HG03175 (cell line): ENCODE results near the gene LHX3.

ENCODE experiments used
- ATAC-seq: cut with Tn5 transposase; IDR thresholded peaks from one replicate; pipeline ENCODE4 v1.9.1; 2021; ENCODE audit warnings: mild to moderate bottlenecking, moderate library complexity; ENCODE audit not compliant: unreplicated experiment

Gene LHX3

DNA sequence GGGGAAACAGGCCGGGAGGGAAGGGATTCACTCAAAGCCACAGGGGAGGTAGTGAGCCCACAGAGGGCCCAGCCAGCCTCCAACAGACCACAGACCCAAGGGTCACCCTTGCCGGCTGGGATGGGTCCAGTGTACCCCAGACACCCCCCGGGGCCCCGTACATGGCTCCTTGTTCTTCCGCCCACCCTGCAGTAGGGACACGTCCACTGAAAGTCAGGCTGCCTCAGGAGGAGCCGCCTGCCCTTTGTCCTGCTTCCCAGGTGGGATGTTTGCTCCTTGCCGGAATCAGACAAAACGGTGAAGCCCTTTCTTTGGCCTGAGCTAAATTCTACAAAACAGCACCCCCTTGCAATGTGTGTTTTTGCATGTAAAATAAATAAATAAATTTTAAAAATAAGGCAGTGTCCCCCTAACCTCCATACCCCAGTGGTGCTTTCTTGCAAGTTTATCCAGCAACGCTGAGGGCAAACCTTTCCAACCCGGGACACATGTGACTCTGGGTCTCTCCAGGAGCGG, 25.8 kb downstream of the LHX3 start:
- ATAC-seq = no peak

DNA sequence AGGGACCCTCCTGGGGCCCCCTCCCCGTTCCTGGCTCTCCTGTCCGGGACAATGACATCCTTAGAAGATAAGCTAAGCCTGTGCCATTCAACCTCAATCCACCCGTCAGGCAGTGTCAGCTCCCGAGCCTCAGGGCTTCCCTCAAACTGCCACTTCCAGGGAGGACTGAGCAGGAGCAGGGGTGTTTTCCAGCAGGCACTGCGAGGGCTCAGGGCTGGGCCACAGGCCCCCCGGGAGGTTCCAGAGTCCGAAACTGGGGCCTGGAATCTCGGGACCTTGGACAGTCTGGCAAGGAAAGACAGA, 26.2 kb downstream of the LHX3 start:
- ATAC-seq = no peak

DNA sequence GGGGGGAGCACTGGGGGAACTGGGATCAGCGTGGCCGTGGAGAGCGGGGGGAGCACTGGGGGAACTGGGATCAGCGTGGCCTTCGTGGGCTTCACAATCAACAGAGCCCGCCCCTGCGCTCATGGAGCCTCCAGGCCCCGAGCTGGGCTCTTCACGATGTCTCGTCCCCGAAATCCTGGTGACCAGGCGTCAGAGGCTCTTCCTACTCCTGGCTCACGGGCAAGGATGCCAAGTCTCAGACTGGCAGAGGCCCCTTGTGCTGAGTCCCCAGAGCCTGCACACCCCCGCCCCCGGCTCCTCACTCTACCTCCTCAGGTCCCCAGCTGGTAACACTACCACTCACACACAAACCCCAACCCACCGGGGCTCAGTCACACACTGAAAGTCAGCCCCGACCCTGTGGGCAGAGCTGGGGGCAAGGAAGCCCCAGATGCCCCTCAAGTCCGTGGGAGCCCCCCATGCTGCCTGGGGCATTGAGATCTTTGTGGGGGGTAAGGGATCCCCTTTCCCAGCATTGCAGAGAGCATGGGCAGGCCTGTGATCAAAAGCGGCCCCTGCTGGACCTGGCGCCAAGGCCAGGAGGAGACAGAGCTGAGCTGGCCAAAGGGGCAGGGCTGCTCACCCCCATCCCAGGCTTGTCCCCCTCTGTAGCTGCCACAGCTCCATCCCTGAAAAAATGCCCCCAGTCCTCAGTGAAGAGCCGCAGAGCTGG, 26.7 kb downstream of the LHX3 start:
- ATAC-seq = no peak

DNA sequence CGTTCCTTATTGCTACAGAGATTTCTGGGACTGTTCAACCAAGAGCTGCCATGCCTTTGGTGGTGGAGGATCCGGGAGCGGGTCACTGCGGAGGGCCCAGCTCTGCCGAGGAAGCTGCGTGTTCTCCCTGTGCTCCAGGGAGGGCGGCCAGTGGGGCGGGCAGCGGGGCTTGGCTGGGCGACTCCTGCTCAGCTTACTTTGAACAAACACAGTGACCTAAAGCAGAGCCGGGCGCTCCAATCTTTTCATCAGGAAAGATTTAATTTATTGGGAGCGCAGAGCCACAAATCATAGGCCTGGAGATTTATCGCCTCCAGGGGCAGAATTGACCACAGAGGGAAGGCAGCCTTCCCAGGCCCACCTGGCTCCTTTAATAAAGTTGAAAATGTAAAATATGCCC, 27.7 kb downstream of the LHX3 start:
- ATAC-seq = no peak

DNA sequence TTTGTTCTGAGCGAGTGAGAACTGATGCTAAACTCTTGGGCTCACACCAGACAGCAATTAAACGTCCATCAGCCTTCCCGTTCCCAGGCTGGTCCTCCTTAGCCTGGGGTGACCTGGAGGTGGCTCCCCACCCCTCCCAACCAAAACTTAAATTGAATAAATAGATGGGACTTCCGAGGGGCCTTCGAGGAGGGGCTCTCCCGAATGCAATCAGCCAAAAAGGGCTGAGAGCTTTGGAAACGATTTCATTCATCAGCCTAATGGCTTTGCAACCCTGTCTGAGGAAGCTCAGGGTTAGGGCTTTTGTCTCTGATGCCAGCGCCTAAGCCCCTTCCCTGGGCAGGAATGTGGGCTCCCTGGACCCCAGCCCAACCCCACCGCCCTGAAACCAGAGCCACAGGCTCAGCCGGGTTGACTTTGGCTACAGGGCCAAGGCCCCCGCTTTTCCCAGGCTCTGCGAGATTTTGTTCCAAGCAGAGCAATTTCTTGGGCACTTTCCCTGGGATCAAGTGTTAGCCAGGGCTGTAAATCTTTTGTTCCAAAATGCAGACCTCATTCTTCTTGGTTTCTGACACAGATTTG, 29.2 kb downstream of the LHX3 start:
- no peak for ATAC-seq

DNA sequence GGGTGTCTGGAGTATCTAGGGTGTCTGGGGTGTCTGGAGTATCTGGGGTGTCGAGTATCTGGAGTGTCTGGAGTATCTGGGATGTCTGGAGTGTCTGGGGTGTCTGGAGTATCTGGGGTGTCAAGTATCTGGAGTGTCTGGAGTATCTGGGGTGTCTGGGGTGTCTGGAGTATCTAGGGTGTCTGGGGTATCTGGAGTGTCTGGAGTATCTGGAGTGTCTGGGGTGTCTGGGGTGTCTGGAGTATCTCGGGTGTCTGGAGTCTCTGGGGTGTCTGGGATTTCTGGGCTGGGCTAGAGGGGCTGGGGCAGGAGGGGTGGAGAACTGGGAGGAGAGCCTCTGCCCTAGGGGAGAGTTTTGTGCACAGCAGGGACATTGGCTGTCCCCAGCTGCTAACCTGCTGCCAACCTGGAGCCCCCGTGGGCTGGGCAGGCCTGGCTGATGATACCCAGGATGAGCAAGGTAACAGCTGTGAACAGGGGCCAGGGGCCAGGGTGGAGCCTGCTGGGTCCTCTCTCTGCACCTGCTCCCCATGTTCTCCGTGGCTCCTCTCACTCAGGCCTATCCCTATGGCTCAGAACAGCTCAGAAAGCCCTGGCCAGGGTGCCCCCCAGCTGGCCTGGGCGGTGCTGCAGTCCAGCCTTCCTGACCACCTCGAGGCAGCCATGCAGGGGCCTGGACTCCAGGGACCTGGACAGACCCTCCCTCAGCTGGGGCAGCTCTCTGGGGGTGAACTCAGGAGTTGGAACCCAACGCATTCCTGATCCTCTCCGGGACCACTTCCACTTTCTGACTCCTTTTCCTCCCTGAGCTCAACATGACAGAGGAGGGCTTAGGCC, 29.9 kb downstream of the LHX3 start:
- ATAC-seq = no peak

DNA sequence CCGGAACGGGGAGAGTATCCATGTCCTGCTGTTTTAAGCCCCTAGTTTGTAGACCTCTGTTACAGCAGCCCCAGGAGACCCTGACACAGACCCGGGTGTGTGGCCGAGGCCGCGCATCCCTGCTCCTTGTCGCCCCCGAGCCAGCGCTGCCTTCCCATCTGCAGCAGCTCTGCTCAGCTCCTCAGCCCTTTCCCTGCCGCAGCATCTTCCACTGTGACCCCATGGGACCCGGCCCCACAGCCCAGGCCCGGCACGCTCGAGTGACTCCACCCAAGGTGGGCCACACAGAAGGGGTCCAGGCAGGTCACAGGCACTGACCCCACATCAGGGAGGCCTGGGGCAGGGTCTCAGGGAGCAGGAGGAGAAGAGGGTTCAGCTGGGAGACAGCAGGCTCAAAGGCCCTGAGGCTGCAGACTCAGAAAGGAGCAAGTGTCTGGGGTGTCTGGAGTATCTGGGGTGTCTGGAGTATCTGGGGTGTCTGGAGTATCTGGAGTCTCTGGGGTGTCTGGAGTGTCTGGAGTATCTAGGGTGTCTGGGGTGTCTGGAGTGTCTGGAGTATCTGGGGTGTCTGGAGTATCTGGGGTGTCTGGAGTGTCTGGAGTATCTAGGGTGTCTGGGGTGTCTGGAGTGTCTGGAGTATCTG, 31.2 kb downstream of the LHX3 start:
- ATAC-seq = no peak

DNA sequence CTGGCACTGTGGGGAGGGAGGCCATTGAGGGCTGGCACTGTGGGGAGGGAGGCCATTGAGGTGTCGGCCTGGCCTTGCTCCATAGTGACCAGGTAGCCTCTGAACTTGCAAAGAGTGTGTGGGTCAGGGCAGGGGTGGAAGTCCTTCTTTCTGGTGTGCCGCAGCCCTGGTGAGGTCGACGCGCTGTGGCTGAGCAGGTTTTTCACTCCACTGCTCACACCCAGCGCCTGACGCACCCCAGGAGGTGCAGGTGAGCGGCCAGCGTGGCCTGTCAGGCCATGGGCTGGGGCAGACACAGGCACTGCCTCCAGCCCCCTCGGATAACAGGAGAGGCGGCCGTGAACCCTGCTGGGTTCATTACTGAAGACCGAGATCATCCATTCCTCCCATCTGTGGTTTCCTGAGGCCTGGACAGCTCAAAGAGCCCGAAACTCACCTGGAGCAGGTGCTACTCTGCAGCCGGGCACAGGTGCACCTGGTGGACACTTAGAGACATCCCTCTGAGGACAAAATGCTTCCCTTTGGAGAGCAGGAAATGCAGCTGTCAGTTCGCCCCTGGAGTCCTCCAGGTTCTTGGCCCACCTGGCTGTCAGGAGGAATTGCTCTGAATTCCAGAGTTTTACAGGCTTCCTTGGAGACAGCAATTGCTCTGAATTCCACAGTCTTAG, 32.4 kb downstream of the LHX3 start:
- no peak for ATAC-seq

DNA sequence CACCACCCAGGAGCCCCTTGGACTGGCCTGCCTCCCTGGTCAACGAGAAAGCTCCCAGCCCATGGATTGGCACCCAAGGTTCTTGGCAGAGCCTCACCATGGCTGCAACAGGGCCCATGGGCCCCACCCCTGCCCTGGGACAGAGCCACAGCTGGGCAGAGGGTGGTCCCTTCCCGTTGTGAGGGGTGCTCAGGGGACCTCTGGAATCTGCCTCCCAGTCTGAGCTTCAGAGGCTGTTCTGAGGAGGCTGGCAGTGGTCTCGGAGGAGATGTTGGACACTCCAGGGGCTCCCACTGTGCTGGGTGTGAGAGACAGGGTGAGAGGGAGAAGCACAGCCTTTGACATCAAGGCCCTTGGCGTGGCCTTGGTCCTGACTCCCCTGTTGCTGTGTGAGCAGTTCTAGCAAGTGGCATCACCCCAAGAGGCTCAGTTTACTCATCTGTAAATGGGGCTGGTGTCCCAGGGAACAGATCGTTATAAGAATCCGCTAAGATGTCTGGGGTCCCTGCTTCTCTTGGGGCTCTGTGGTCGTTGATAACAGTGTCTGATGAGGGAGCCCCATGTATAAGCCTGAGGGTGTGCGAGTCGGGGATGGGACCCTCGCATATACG, 33.0 kb downstream of the LHX3 start:
- ATAC-seq = no peak

DNA sequence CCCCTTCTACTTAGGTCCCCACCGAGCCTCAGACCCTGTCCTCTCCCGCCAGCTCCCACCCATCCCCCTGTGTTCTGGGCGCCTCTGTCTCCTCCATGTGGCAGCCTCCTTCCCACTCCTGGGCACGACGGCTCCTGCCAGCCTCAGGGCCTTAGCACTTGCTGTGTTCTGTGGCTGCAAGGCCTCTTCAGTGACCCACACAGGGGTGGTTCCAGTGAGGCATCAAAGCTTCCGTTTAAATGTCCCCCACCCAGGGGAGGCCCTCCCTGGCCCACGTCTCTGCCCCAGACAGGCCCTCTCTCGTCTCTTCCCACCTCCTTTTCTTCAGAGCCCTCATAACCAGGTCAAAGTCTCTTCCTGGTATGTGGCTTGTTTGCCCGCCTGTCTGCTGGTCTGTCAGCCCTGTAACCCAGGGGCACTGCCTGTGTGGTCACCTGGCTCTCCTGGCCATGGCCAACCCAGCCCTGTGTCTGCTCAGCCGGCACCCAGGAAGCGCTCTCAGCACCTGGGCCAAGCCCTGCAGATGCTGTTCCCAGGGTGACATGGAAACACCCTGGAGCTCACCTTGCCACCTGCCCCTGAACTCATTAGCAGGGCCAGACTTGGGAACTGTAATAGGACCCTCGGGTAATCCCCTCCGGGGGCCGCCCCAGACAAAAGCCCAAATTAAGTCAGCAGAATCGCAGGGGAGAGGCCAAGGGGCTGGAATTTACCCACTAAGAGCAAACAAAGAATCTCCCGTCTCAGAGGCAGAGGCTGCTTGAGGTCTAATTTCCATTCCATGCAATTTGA, 33.7 kb downstream of the LHX3 start:
- ATAC-seq = no peak

DNA sequence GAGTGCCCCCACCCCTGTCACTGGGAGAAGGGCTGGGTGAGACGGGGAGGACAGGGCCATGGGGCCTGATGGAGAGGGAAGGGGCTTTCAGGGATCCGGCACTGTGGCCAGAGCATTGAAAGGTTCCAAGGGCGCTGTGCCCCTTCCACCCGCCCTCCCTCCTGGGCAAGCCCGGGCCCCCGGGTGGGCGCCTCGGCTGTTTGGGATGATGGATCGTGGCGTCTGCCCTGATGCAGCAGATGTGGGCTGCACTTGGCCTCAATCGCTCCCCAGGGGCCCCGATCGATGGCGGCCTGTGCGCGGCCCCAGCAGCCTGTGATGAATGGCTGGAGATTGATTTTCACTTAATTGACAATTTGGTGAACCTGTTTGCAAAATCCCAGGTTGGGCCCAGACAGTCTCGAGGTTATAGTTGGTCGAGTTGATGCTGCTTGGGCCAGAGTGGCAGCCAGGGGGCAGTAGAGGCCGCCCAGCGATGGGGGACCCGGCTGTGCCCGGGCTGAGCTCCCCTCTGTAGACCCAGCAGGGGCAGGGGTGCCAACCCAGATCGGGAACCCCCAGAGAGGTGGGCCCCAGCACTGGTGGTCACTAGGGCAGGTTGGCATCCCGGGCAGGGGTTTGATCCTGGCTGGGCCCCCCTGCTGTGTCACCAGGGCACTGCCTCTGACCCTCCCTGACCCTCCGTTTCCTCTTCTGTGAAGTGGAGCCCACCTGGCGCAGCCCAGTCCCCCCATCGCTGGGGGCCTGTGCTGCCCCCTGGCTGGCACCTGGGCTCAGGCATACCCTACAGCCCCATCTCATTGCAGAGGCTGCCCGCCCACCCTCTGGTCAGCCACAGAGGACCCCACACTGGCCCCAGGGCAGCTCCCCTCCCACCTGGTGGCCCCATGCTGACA, 34.7 kb downstream of the LHX3 start:
- no peak for ATAC-seq

DNA sequence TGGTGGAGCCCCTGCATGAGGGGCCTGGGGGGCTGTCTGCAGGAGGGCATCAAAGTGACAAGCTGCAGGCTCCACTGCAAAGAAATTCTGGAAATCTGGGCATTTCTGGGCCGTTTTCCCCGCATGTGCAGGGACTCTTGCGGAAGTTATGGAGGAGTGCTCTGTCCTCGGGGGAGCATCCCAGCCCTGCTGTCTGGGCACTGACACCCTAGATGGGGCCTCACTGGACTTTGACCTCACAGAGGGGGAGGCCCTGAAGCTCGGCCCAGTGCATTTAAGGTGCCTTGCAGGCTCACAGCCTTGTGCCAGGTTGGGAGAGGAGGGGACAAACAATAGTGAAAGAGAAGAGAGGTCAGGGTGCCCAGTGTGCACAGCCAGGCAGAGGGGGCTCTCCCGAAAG, 35.4 kb downstream of the LHX3 start:
- ATAC-seq = no peak

DNA sequence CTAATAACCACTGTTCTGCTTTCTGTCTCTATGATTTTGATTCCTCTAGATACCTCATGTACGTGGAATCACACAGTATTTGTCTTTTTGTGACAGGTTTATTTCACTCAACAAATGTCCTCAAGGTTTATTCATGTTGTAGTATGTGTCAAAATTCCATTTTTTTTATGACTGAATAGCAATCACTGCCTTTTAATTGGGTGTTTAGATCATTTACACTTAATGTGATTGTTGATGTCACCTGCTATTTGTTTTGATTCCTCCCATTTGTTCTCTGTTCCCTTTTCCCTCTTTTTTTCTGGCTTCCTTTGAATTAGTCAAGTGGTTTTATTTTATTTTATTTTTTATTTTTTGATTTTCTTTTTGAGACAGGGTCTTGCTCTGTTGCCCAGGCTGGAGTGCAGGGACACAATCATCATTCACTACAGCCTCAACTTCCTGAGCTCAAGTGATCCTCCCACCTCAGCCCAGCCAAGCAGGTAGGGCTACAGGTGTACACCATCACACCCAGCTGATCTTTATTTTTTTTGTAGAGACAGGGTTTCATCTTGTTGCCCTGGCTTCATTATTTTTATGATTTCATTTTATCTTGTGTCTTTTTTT, 41.6 kb downstream of the LHX3 start:
- no peak for ATAC-seq

DNA sequence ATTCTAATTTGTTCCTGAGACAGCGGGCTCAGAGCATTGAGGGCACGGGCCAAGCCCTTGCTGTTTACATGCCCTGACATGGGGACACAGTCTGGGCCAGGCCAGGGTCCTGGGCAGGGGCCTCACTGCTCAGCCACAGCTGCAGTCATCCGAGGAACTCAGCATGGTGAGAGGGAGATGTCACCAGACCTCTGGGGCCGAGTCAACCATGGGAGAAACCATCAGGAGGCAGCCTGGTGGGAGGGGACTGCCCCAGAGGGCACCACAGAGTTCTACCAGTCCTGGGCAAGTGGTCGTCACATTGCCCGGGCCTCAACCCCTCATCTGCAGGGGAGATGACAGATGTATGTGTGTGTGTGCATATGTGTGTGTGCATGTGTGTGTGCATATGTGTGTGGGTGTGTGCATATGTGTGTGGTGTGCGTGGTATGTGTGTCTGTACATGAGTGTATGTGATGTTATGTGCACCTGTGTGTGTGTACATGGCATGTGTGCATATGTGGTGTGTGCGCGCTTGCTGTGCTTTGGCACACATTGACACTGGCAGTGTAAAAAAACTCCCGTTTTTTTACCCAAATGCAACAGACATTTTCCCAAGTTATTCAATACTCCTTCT, 43.8 kb downstream of the LHX3 start:
- no peak for ATAC-seq

DNA sequence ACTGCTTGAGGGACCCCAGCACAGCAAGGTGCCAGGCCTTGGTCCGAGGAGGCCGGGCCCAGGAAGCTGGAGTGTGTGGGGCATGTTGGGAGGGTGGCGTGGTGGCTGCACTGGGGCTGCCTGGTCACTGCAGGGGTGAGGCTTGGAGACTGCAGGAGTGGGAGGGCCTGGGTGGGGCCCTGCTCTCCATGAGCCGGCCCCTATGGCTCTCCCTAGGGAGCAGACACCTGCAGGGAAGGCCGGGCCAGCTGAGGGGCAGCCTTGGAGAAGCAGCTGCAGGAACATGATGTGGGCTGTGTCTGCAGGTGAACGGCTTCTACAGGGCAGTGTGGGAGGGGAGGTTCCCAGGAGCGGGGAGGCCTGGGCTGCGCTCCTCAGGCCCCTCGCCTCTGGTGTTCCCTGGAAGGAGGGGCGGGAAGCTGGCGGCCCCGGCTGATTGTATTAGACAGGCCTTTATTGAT, 44.5 kb downstream of the LHX3 start:
- ATAC-seq = no peak

DNA sequence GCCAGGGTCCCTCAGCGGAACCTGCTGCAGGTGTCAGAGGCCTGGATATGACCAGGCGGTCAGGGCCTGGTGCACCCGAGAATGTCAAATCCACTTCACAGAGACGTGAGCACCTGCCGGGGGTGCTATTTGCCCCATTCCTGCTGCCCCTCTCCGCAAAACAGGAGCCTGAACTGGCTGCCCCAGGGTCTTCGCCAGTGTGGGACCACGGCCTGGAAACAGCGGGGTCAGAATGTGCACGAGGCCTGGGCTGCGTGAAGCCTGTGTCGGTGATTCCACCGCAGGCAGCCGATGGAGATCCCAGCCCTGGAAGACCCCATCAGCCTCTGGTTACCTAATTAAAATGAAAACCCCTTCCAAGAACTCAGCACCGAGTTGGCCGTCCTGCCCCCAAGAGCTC, 45.1 kb downstream of the LHX3 start:
- ATAC-seq = no peak

DNA sequence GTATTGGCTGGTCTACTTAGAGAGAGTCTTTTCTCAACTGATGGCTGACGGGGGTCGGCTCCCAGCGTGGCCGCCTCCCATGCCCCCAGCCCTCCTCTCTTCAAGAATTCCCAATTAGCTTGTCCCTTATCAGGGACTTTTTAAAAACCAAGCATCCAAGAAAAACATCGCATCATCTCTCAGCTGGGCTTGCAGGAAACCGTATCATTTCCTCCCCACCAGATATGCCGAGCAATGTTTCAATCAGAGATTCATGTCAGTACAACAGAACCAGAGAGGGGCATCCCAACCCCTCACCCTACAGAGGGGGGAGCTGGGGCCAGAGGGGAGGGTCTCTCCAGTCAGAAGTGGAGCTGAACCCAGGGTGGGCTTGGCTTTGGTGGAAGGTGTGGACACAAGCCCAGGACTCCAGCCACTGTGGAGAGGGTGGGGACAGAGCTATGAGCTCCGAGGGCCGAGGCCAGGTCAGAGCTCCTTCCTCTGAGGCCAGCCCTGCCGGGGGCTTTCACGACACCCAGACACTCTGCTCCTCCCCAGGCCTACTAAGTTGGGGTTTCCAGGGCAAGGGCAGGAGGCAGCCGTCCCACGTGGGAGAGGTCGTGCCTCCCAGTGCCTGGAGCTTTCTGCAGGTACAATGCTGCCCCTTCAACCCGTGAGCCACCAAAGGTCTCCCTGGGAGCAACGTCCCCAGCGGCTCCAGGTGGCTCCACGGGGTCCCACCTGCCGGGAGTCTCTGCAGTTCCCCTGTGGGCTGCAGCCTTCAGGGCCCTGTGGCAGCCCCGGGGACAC, 47.3 kb downstream of the LHX3 start:
- ATAC-seq = no peak
